ENCODE data around the gene FCN2.

- TF ChIP-seq CTCF (IDR thresholded peaks at IDR 0.05) (no peak), RAD21 (IDR thresholded peaks at IDR 0.05; ENCODE audit: low read length) (no peak), RFX5 (IDR thresholded peaks at IDR 0.05; ENCODE audit: low read length) (no peak), REST (IDR thresholded peaks at IDR 0.05; ENCODE audit: low read depth, low read length) (no peak), GABPA (IDR thresholded peaks at IDR 0.05; ENCODE audit: low read depth) (no peak)
Measured at GRCh38 chr9:134913041-134913712, 32.6 kb downstream of the FCN2 start.
